GM23338 (cell line): ENCODE measurements around the gene FBXO24. TPM values are rescaled to one million over a fixed set of nuclear protein-coding genes. Genes with fewer than 3 reads are reported as not detected.
A peak's percentile ranks its signal among the peaks of the same experiment; 100 is the strongest.

Experiments
- ATAC-seq: fragments of 200-7000 bp; cut with Tn5 transposase; 3 replicates; pipeline ENCODE4 v1.9.1; 2020
- DNase-seq: peaks from one replicate; pipeline ENCODE4 v3.0.0-alpha.2; 2015; ENCODE audit warnings: low spot score
- H2AFZ ChIP-seq: fragments of 200-600 bp; sonication (generic); 2 replicates; pipeline ENCODE4 v1.8.0; 2016; ENCODE audit warnings: antibody characterized with exemption, mild to moderate bottlenecking, moderate library complexity
- H3F3A ChIP-seq: fragments of 200-600 bp; sonication (generic); replicated peaks from 2 replicates; pipeline ENCODE4 v1.8.0; 2017; ENCODE audit warnings: antibody characterized with exemption, mixed run types, low read depth
- H3K27ac ChIP-seq: fragments of 200-600 bp; sonication (generic); 2 replicates; pipeline ENCODE4 v1.6.1; 2016; ENCODE audit warnings: low read depth
- H3K27me3 ChIP-seq: fragments of 200-600 bp; sonication (generic); 2 replicates; pipeline ENCODE4 v1.8.0; 2016; ENCODE audit warnings: mild to moderate bottlenecking, mixed run types, moderate library complexity; ENCODE audit not compliant: insufficient read depth
- H3K36me3 ChIP-seq: fragments of 200-600 bp; sonication (generic); 2 replicates; pipeline ENCODE4 v1.8.0; 2016; ENCODE audit warnings: mild to moderate bottlenecking; ENCODE audit not compliant: insufficient read depth
- H3K4me1 ChIP-seq: fragments of 200-600 bp; sonication (generic); 2 replicates; pipeline ENCODE4 v1.8.0; 2016; ENCODE audit warnings: mild to moderate bottlenecking, moderate library complexity; ENCODE audit not compliant: insufficient read depth
- H3K4me2 ChIP-seq: fragments of 200-600 bp; sonication (generic); 2 replicates; pipeline ENCODE4 v1.7.1; 2017; ENCODE audit warnings: mixed run types
- H3K4me3 ChIP-seq: fragments of 200-600 bp; sonication (generic); 2 replicates; pipeline ENCODE4 v1.6.1; 2016; ENCODE audit warnings: mixed run types
- H3K79me2 ChIP-seq: fragments of 200-600 bp; sonication (generic); replicated peaks from 2 replicates; pipeline ENCODE4 v1.8.0; 2017; ENCODE audit warnings: mild to moderate bottlenecking; ENCODE audit not compliant: insufficient read depth
- H3K9me2 ChIP-seq: fragments of 200-600 bp; sonication (generic); 2 replicates; pipeline ENCODE4 v1.8.0; 2017; ENCODE audit not compliant: insufficient read depth
- H4K20me1 ChIP-seq: fragments of 200-600 bp; sonication (generic); replicated peaks from 2 replicates; pipeline ENCODE4 v1.8.0; 2017; ENCODE audit warnings: mild to moderate bottlenecking; ENCODE audit not compliant: insufficient read depth
- H3K27ac Mint-ChIP-seq: 2 replicates; pipeline ENCODE4 v1.8.0; 2020; ENCODE audit warnings: inconsistent platforms, mild to moderate bottlenecking, moderate library complexity, mixed read lengths
- H3K27me3 Mint-ChIP-seq: 3 replicates; pipeline ENCODE4 v1.8.0; 2022; ENCODE audit warnings: low read depth, mild to moderate bottlenecking, moderate library complexity, mixed read lengths, inconsistent platforms; ENCODE audit not compliant: insufficient read depth, poor library complexity
- H3K36me3 Mint-ChIP-seq: 3 replicates; pipeline ENCODE4 v1.8.0; 2021; ENCODE audit warnings: low read depth, mild to moderate bottlenecking, inconsistent platforms, moderate library complexity, mixed read lengths
- H3K4me1 Mint-ChIP-seq: 3 replicates; pipeline ENCODE4 v1.8.0; 2020; ENCODE audit warnings: mild to moderate bottlenecking, inconsistent platforms, mixed read lengths
- H3K4me3 Mint-ChIP-seq: 3 replicates; pipeline ENCODE4 v1.8.0; 2021; ENCODE audit warnings: moderate library complexity, mild to moderate bottlenecking, inconsistent platforms, mixed read lengths
- H3K9me3 Mint-ChIP-seq: 3 replicates; pipeline ENCODE4 v1.8.0; 2020; ENCODE audit warnings: moderate library complexity, mild to moderate bottlenecking, inconsistent platforms, mixed read lengths
- CREB1 ChIP-seq: fragments of 250-450 bp; sonication (Bioruptor Pico); IDR thresholded peaks from 2 replicates; pipeline ENCODE4 v1.5.0; 2020; ENCODE audit warnings: low read depth, mild to moderate bottlenecking, moderate library complexity
- EZH2 ChIP-seq: fragments of 200-600 bp; sonication (generic); IDR thresholded peaks from one replicate; pipeline ENCODE4 v1.8.0; 2017; ENCODE audit warnings: antibody characterized with exemption, mild to moderate bottlenecking, low read depth; ENCODE audit not compliant: unreplicated experiment
- EZH2phosphoT487 ChIP-seq: fragments of 200-600 bp; sonication (generic); IDR thresholded peaks from one replicate; pipeline ENCODE4 v1.8.1; 2018; ENCODE audit warnings: antibody characterized with exemption; ENCODE audit not compliant: unreplicated experiment
- JUNB ChIP-seq: IDR thresholded peaks from one replicate; pipeline ENCODE4 v1.6.1; 2016; ENCODE audit warnings: antibody characterized with exemption; ENCODE audit not compliant: unreplicated experiment
- NANOG ChIP-seq: IDR thresholded peaks from 2 replicates; pipeline ENCODE4 v1.6.1; 2016; ENCODE audit warnings: antibody characterized with exemption, borderline replicate concordance
- POLR2AphosphoS5 ChIP-seq: IDR thresholded peaks from 2 replicates; pipeline ENCODE4 v1.6.1; 2016; ENCODE audit warnings: antibody characterized with exemption, low read depth
- STAT1 ChIP-seq: IDR thresholded peaks from one replicate; pipeline ENCODE4 v1.6.1; 2016; ENCODE audit warnings: antibody characterized with exemption; ENCODE audit not compliant: unreplicated experiment
- ZNF114 ChIP-seq: fragments of 250-450 bp; sonication (Bioruptor Pico); IDR thresholded peaks from 2 replicates; pipeline ENCODE4 v1.5.0; 2020; ENCODE audit warnings: mild to moderate bottlenecking, moderate library complexity
- ZNF331 ChIP-seq: fragments of 250-450 bp; sonication (Bioruptor Pico); IDR thresholded peaks from 2 replicates; pipeline ENCODE4 v1.5.0; 2020; ENCODE audit warnings: low read depth, mild to moderate bottlenecking, moderate library complexity
- ZNF462 ChIP-seq: fragments of 250-450 bp; sonication (Bioruptor Pico); IDR thresholded peaks from 2 replicates; pipeline ENCODE4 v1.5.0; 2020; ENCODE audit warnings: mild to moderate bottlenecking, moderate library complexity
- polyA plus RNA-seq: library from polyadenylated mRNA; unstranded; fragments of >200 nt; fragmentation: Nextera tagmentation; extraction: Ambion mirVana; gene quantifications from 2 replicates; pipeline ENCODE4 v1.2.1, GENCODE V29; 2016
- total RNA-seq: library from RNA; depleted of rRNA; stranded (reverse); fragments of >200 nt; shearing (Covaris generic); gene quantifications from 2 replicates; pipeline ENCODE4 v1.2.3, GENCODE V29; 2014
- TF ChIP-seq, protein P1 (sequence below): IDR thresholded peaks from one replicate; pipeline ENCODE4 v1.6.1; 2018; ENCODE audit warnings: antibody characterized with exemption; ENCODE audit not compliant: unreplicated experiment
- TF ChIP-seq, protein P2 (sequence below), 2 experiments: fragments of 200-600 bp in 1 of 2; sonication (generic) in 1 of 2; conservative IDR thresholded peaks; 2 replicates each; pipeline versions ENCODE4 v1.5.1 to v1.6.1; 2016 to 2017; ENCODE audit warnings: antibody characterized with exemption in 2 of 2, low read depth in 2 of 2, mild to moderate bottlenecking in 2 of 2, moderate library complexity in 1 of 2
- TF ChIP-seq, protein P3 (sequence below): IDR thresholded peaks from 2 replicates; pipeline ENCODE4 v1.6.1; 2016; ENCODE audit warnings: antibody characterized with exemption

The FBXO24 gene
- total and polyA plus RNA-seq, 2 experiments from 2014 or later: 2.1 to 2.4 TPM

DNA sequence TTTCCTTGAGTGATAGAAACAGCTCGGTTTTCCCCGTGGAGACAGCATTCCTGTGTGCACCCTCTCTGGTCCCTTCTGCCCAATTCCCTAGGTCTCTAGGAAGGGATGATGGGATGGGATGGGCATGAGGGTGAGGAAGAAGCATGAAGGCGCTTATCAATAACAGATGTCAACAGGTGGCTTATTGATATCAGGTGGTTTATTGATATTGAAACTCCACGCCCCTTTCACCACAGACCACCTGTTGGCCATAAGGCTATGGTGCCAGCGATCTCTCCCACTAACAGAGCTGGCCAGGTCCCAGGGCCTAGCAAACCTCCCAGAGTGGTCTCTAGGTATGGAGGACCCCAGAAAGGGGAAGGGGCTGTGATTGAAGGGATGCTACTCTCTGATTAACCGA lies 34.1 kb downstream of the FBXO24 start:
- Mint-ChIP-seq H3K27ac (peak overlapping the region; percentile 20), H3K4me3 (no peak overlapping the region), H3K27me3 (peaks cover 16% of the 10 kb centered on the region), H3K36me3 (no peaks in the 10 kb centered on the region), H3K9me3 (no peaks in the 10 kb centered on the region), H3K4me1 (no peaks in the 10 kb centered on the region)
- Histone ChIP-seq H3K4me2 (no peak overlapping the region), H3F3A (0 out of 2 replicates have a peak, but pooled peaks cover 2% of the 10 kb centered on the region), H4K20me1 (no peaks in the 10 kb centered on the region), H3K27me3 (no peaks in the 10 kb centered on the region; the same call in 1 of the 2 replicates), H3K9me2 (no peaks in the 10 kb centered on the region), H3K4me1 (peaks cover 4% of the 10 kb centered on the region; the same call in 1 of the 2 replicates), H3K4me3 (no peak overlapping the region), H3K27ac (no peak overlapping the region), H2AFZ (no peak overlapping the region), H3K79me2 (no peaks in the 10 kb centered on the region), H3K36me3 (no peaks in the 10 kb centered on the region)
- ATAC-seq (no peak), DNase-seq (no peak)
- no peak for TF ChIP-seq ZNF114 (CRISPR knock-in tag)
- TF ChIP-seq POLR2AphosphoS5: no peak
- TF ChIP-seq CREB1 (CRISPR knock-in tag): no peak
- TF ChIP-seq JUNB: no peak
- TF ChIP-seq, protein P1, sequence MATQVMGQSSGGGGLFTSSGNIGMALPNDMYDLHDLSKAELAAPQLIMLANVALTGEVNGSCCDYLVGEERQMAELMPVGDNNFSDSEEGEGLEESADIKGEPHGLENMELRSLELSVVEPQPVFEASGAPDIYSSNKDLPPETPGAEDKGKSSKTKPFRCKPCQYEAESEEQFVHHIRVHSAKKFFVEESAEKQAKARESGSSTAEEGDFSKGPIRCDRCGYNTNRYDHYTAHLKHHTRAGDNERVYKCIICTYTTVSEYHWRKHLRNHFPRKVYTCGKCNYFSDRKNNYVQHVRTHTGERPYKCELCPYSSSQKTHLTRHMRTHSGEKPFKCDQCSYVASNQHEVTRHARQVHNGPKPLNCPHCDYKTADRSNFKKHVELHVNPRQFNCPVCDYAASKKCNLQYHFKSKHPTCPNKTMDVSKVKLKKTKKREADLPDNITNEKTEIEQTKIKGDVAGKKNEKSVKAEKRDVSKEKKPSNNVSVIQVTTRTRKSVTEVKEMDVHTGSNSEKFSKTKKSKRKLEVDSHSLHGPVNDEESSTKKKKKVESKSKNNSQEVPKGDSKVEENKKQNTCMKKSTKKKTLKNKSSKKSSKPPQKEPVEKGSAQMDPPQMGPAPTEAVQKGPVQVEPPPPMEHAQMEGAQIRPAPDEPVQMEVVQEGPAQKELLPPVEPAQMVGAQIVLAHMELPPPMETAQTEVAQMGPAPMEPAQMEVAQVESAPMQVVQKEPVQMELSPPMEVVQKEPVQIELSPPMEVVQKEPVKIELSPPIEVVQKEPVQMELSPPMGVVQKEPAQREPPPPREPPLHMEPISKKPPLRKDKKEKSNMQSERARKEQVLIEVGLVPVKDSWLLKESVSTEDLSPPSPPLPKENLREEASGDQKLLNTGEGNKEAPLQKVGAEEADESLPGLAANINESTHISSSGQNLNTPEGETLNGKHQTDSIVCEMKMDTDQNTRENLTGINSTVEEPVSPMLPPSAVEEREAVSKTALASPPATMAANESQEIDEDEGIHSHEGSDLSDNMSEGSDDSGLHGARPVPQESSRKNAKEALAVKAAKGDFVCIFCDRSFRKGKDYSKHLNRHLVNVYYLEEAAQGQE: no peak
- TF ChIP-seq, protein P2, sequence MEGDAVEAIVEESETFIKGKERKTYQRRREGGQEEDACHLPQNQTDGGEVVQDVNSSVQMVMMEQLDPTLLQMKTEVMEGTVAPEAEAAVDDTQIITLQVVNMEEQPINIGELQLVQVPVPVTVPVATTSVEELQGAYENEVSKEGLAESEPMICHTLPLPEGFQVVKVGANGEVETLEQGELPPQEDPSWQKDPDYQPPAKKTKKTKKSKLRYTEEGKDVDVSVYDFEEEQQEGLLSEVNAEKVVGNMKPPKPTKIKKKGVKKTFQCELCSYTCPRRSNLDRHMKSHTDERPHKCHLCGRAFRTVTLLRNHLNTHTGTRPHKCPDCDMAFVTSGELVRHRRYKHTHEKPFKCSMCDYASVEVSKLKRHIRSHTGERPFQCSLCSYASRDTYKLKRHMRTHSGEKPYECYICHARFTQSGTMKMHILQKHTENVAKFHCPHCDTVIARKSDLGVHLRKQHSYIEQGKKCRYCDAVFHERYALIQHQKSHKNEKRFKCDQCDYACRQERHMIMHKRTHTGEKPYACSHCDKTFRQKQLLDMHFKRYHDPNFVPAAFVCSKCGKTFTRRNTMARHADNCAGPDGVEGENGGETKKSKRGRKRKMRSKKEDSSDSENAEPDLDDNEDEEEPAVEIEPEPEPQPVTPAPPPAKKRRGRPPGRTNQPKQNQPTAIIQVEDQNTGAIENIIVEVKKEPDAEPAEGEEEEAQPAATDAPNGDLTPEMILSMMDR (conservative IDR thresholded peaks at IDR 0.05; ENCODE audit: low read depth in 2 of 2): no peak
- no peak for TF ChIP-seq ZNF331 (CRISPR knock-in tag)
- TF ChIP-seq NANOG: no peak
- TF ChIP-seq EZH2phosphoT487: no peak
- TF ChIP-seq ZNF462 (CRISPR knock-in tag): no peak
- no peak for TF ChIP-seq STAT1
- TF ChIP-seq EZH2: no peak
- TF ChIP-seq, protein P3, sequence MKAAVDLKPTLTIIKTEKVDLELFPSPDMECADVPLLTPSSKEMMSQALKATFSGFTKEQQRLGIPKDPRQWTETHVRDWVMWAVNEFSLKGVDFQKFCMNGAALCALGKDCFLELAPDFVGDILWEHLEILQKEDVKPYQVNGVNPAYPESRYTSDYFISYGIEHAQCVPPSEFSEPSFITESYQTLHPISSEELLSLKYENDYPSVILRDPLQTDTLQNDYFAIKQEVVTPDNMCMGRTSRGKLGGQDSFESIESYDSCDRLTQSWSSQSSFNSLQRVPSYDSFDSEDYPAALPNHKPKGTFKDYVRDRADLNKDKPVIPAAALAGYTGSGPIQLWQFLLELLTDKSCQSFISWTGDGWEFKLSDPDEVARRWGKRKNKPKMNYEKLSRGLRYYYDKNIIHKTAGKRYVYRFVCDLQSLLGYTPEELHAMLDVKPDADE: no peak
